Thoracic aorta (tissue), 2 donors: ENCODE measurements around the gene CASQ1. TPM values are rescaled to one million over a fixed set of nuclear protein-coding genes. Genes with fewer than 3 reads are reported as not detected.
A peak's percentile ranks its signal among the peaks of the same experiment; 100 is the strongest.

Experiments
- ATAC-seq: fragments of 150-250 bp; one replicate; pipeline ENCODE4 v1.8.0; 2017; ENCODE audit warnings: low read depth; ENCODE audit not compliant: insufficient number of reproducible peaks, low FRiP score
- DNase-seq: peaks from one replicate; pipeline ENCODE4 v3.0.0-alpha.2; 2020; ENCODE audit warnings: low spot score
- H3K27ac ChIP-seq, 2 donors: fragments of 200-600 bp; sonication (generic); 1 replicate in 1 of 2; 2 replicates in 1 of 2; pipeline ENCODE4 v1.5.1; 2016; ENCODE audit warnings: mild to moderate bottlenecking in 2 of 2, moderate library complexity in 2 of 2
- H3K27me3 ChIP-seq: fragments of 200-600 bp; sonication (generic); replicated peaks from 2 replicates; pipeline ENCODE4 v1.6.0; 2016; ENCODE audit warnings: mild to moderate bottlenecking; ENCODE audit not compliant: insufficient read depth
- H3K36me3 ChIP-seq: fragments of 200-600 bp; sonication (generic); one replicate; pipeline ENCODE4 v1.5.1; 2016
- H3K4me1 ChIP-seq, 2 donors: fragments of 200-600 bp; sonication (generic); 1 replicate in 1 of 2; 2 replicates in 1 of 2; pipeline versions ENCODE4 v1.5.1 to v1.6.0; 2016; ENCODE audit warnings: low read depth in 2 of 2, mild to moderate bottlenecking in 1 of 2; ENCODE audit not compliant: control insufficient read depth in 1 of 2
- H3K4me3 ChIP-seq: fragments of 200-600 bp; sonication (generic); 2 replicates; pipeline ENCODE4 v1.5.1; 2016; ENCODE audit warnings: mild to moderate bottlenecking
- H3K9me3 ChIP-seq: fragments of 200-600 bp; sonication (generic); 2 replicates; pipeline ENCODE4 v1.5.1; 2016
- CTCF ChIP-seq: fragments of 200-600 bp; sonication (generic); IDR thresholded peaks from one replicate; pipeline ENCODE4 v1.5.1; 2019; ENCODE audit warnings: antibody characterized with exemption
- total RNA-seq, 2 donors: library from RNA; depleted of rRNA; stranded (reverse); fragments of >200 nt; gene quantifications; one replicate each; pipeline versions ENCODE4 v1.1.0 to v1.2.3, GENCODE V29; 2016

CASQ1 gene
- total RNA-seq, 2 donors from 2014 or later: 6.0 to 10.7 TPM

- DNase-seq (no peak), ATAC-seq (no peak)
- Histone ChIP-seq H3K27ac (peak overlapping the region; percentile 77 to 91), H3K36me3 (no peaks in the 10 kb centered on the region), H3K4me3 (no peak overlapping the region), H3K4me1 (peaks cover 24 to 40% of the 10 kb centered on the region in 2 donors), H3K9me3 (no peaks in the 10 kb centered on the region), H3K27me3 (no peaks in the 10 kb centered on the region)
- TF ChIP-seq CTCF: no peak
These were observed 41.1 kb upstream of the CASQ1 start for GRCh38 chr1:160149233-160149632.

- Histone ChIP-seq H3K36me3 (no peaks in the 10 kb centered on the region), H3K27ac (peak overlapping the region; percentile 77 to 91), H3K4me3 (no peak overlapping the region), H3K4me1 (peaks cover 24 to 40% of the 10 kb centered on the region in 2 donors), H3K27me3 (no peaks in the 10 kb centered on the region), H3K9me3 (no peaks in the 10 kb centered on the region)
- TF ChIP-seq CTCF: no peak
- DNase-seq (no peak), ATAC-seq (peak; percentile 68)
These were observed 40.7 kb upstream of the CASQ1 start for GRCh38 chr1:160149716-160150115.

- no peaks in the 10 kb centered on the region for H3K36me3 ChIP-seq
- no peaks in the 10 kb centered on the region for H3K9me3 ChIP-seq
- peak within 1 kb of the TSS in 1 of 2 donors; percentile 91 for H3K27ac ChIP-seq
- H3K4me3 ChIP-seq: no peak within 1 kb of the TSS
- ATAC-seq (no peak), DNase-seq (no peak)
- no peak for TF ChIP-seq CTCF
- peaks cover 24 to 40% of the 10 kb centered on the region in 2 donors for H3K4me1 ChIP-seq
- H3K27me3 ChIP-seq: no peaks in the 10 kb centered on the region
These were observed 39.1 kb upstream of the CASQ1 start, which contains the start of gene ATP1A4 for GRCh38 chr1:160151303-160151702. Gene ATP1A4 (plus strand): TSS chr1:160151603. CDS start chr1:160152041, 438 bp downstream.

DNA sequence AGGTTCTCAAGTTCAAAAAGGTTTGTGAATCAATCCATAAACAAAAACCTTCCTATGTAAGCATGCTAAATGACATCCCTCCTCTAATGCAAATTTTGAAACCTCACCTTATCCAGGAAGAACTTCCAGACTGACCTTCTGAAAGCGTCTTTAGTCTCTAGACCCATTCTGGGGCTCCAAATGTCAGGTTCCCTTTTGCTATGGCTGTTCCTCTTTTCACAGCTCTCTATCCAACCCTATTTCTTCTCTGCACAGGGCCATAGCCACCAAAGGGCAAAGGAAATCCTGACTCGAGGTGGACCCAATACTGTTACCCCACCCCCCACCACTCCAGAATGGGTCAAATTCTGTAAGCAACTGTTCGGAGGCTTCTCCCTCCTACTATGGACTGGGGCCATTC lies 35.6 kb upstream of the CASQ1 start:
- Histone ChIP-seq H3K27ac (no peak overlapping the region), H3K9me3 (no peaks in the 10 kb centered on the region), H3K4me1 (peaks cover 8 to 35% of the 10 kb centered on the region in 2 donors), H3K36me3 (no peaks in the 10 kb centered on the region), H3K27me3 (no peaks in the 10 kb centered on the region), H3K4me3 (no peak overlapping the region)
- DNase-seq (no peak), ATAC-seq (no peak)
- no peak for TF ChIP-seq CTCF

DNA sequence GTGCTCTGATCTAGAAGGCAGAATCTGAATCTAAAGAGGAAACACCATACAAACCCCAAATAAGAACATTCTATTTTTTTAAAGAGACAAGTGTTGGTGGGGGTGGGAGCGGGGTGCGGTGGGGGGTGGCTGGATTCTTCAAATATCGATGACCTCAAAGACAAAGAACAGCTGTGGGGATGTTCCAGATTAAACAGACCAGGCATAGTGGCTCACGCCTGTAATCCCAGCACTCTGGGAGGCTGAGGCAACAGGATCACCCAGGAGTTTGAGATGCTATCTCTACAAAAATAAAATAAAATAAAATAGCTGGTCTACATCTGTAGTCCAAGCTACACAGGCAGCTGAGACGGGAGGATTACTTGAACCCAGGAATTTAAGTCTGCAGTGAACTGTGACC lies 34.0 kb upstream of the CASQ1 start:
- peaks cover 3 to 26% of the 10 kb centered on the region in 2 donors for H3K4me1 ChIP-seq
- DNase-seq: no peak
- no peak overlapping the region for H3K4me3 ChIP-seq
- no peaks in the 10 kb centered on the region for H3K9me3 ChIP-seq
- no peak overlapping the region for H3K27ac ChIP-seq
- no peaks in the 10 kb centered on the region for H3K36me3 ChIP-seq
- ATAC-seq: no peak
- no peaks in the 10 kb centered on the region for H3K27me3 ChIP-seq
- no peak for TF ChIP-seq CTCF
